ENCODE results near the gene SLTM.
"Not testable (repeated sequence)": the region's sequence is repeated elsewhere in the genome, so short reads cannot be mapped to it uniquely, and the experiment has no call there.

Gene SLTM

GRCh38 chr15:58867926-58868325 is 65.6 kb downstream of the SLTM start:
- FAIRE-seq (no peak), DNase-seq (ENCODE audit: insufficient read length) (no peak)
- TF ChIP-seq POLR2A (IDR thresholded peaks at IDR 0.05; ENCODE audit: low read depth, low read length) (no peak), POLR2AphosphoS5 (IDR thresholded peaks at IDR 0.05; ENCODE audit: low read depth, low read length) (no peak)

- TF ChIP-seq POLR2A (IDR thresholded peaks at IDR 0.05; ENCODE audit: low read depth, low read length) = no peak
- TF ChIP-seq TAF1 (IDR thresholded peaks at IDR 0.05; ENCODE audit: borderline replicate concordance, low read depth, low read length) = no peak
- TF ChIP-seq POLR2AphosphoS5 (IDR thresholded peaks at IDR 0.05; ENCODE audit: low read depth, low read length) = no peak
- no peak for DNase-seq (ENCODE audit: insufficient read length)
- no peak for FAIRE-seq
These were observed 68.0 kb downstream of the SLTM start for GRCh38 chr15:58865425-58865880.

GRCh38 chr15:58864602-58865424 is 68.7 kb downstream of the SLTM start:
- no peak for DNase-seq (ENCODE audit: insufficient read length)
- TF ChIP-seq POLR2A (IDR thresholded peaks at IDR 0.05; ENCODE audit: low read depth, low read length) (no peak), TAF1 (IDR thresholded peaks at IDR 0.05; ENCODE audit: borderline replicate concordance, low read depth, low read length) (no peak), POLR2AphosphoS5 (IDR thresholded peaks at IDR 0.05; ENCODE audit: low read depth, low read length) (no peak)
- no peak for FAIRE-seq

GRCh38 chr15:58862326-58862725 is 71.2 kb downstream of the SLTM start:
- FAIRE-seq (no peak), DNase-seq (ENCODE audit: insufficient read length) (no peak)

GRCh38 chr15:58856621-58857020 is 76.9 kb downstream of the SLTM start:
- DNase-seq (ENCODE audit: insufficient read length); FAIRE-seq: not testable (repeated sequence)

More at GRCh38 chr15:58862326-58862725, 71.2 kb downstream of the SLTM start:
- TF ChIP-seq POLR2A (IDR thresholded peaks at IDR 0.05; ENCODE audit: low read depth, low read length) = no peak
- TF ChIP-seq TAF1 (IDR thresholded peaks at IDR 0.05; ENCODE audit: borderline replicate concordance, low read depth, low read length) = no peak
- TF ChIP-seq POLR2AphosphoS5 (IDR thresholded peaks at IDR 0.05; ENCODE audit: low read depth, low read length) = no peak

GRCh38 chr15:58856086-58856485 is 77.4 kb downstream of the SLTM start:
- no peak for FAIRE-seq
- no peak for DNase-seq (ENCODE audit: insufficient read length)
- TF ChIP-seq TAF1 (IDR thresholded peaks at IDR 0.05; ENCODE audit: borderline replicate concordance, low read depth, low read length) (no peak), POLR2AphosphoS5 (IDR thresholded peaks at IDR 0.05; ENCODE audit: low read depth, low read length) (no peak), POLR2A (IDR thresholded peaks at IDR 0.05; ENCODE audit: low read depth, low read length) (no peak)

GRCh38 chr15:58854593-58854992 is 78.9 kb downstream of the SLTM start:
- FAIRE-seq (no peak), DNase-seq (ENCODE audit: insufficient read length) (no peak)
- no peak for TF ChIP-seq TAF1 (IDR thresholded peaks at IDR 0.05; ENCODE audit: borderline replicate concordance, low read depth, low read length)
- no peak for TF ChIP-seq POLR2AphosphoS5 (IDR thresholded peaks at IDR 0.05; ENCODE audit: low read depth, low read length)
- TF ChIP-seq POLR2A (IDR thresholded peaks at IDR 0.05; ENCODE audit: low read depth, low read length) = no peak

GRCh38 chr15:58852347-58852746 is 81.1 kb downstream of the SLTM start:
- TF ChIP-seq POLR2AphosphoS5 (IDR thresholded peaks at IDR 0.05; ENCODE audit: low read depth, low read length) = no peak
- TF ChIP-seq POLR2A (IDR thresholded peaks at IDR 0.05; ENCODE audit: low read depth, low read length) = no peak
- no peak for TF ChIP-seq TAF1 (IDR thresholded peaks at IDR 0.05; ENCODE audit: borderline replicate concordance, low read depth, low read length)
- no peak for DNase-seq (ENCODE audit: insufficient read length)
- peak; percentile 27 for FAIRE-seq

- not testable (repeated sequence) for FAIRE-seq; DNase-seq (ENCODE audit: insufficient read length)
These were observed 82.3 kb downstream of the SLTM start for GRCh38 chr15:58851205-58851604.

GRCh38 chr15:58842713-58843396 is 90.6 kb downstream of the SLTM start:
- DNase-seq (ENCODE audit: insufficient read length) (no peak), FAIRE-seq (peak; percentile 90)
- TF ChIP-seq POLR2AphosphoS5 (IDR thresholded peaks at IDR 0.05; ENCODE audit: low read depth, low read length) (no peak), TAF1 (IDR thresholded peaks at IDR 0.05; ENCODE audit: borderline replicate concordance, low read depth, low read length) (no peak), POLR2A (IDR thresholded peaks at IDR 0.05; ENCODE audit: low read depth, low read length) (no peak)

GRCh38 chr15:58840048-58840447 is 93.4 kb downstream of the SLTM start:
- TF ChIP-seq POLR2A (IDR thresholded peaks at IDR 0.05; ENCODE audit: low read depth, low read length) = no peak
- TF ChIP-seq TAF1 (IDR thresholded peaks at IDR 0.05; ENCODE audit: borderline replicate concordance, low read depth, low read length) = no peak
- no peak for TF ChIP-seq POLR2AphosphoS5 (IDR thresholded peaks at IDR 0.05; ENCODE audit: low read depth, low read length)
- DNase-seq (ENCODE audit: insufficient read length) (no peak), FAIRE-seq (no peak)

- TF ChIP-seq TAF1 (IDR thresholded peaks at IDR 0.05; ENCODE audit: borderline replicate concordance, low read depth, low read length) = no peak
- no peak for TF ChIP-seq POLR2AphosphoS5 (IDR thresholded peaks at IDR 0.05; ENCODE audit: low read depth, low read length)
- DNase-seq (ENCODE audit: insufficient read length) = no peak
These were observed 94.0 kb downstream of the SLTM start for GRCh38 chr15:58839485-58839884.

GRCh38 chr15:58833681-58834426 is 99.6 kb downstream of the SLTM start:
- FAIRE-seq; DNase-seq (ENCODE audit: insufficient read length): not testable (repeated sequence)

More at GRCh38 chr15:58839485-58839884, 94.0 kb downstream of the SLTM start:
- peak; percentile 54 for FAIRE-seq

Data from GM12892 (cell line).